Measurements from ENCODE around the gene AKIRIN1.

DNA sequence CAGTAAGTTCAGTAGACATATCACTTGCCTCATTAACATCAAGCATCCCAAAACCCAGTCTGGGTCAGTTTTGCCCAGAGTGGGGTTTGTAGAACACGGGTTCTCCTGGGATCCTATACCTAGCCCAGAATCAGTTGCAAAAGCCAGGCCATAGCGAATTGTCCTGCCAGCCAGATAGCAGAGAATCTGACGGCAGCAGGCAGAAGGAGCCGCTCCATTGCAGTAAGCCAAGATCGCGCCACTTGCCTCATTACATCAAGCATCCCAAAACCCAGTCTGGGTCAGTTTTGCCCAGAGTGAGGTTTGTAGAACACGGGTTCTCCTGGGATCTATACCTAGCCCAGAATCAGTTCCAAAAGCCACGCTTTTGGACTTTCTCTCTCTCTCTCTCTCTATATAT, 54.2 kb downstream of the AKIRIN1 start:
- TF ChIP-seq POLR2AphosphoS5 (IDR thresholded peaks at IDR 0.05; ENCODE audit: low read depth, low read length), result no peak
- TF ChIP-seq POLR2A (IDR thresholded peaks at IDR 0.05; ENCODE audit: low read depth, low read length), result no peak
- no peak for TF ChIP-seq TAF1 (IDR thresholded peaks at IDR 0.05; ENCODE audit: borderline replicate concordance, low read depth, low read length)

Data from GM12892 (cell line).